Progenitor cell of endocrine pancreas (in vitro differentiated cells): Measurements from ENCODE around the gene RNF2. TPM values are rescaled to one million over a fixed set of nuclear protein-coding genes. Genes with fewer than 3 reads are reported as not detected.

Experiments
- DNase-seq: peaks from one replicate; pipeline ENCODE4 v3.0.0; 2021; ENCODE audit warnings: low spot score; ENCODE audit not compliant: unreplicated experiment
- H3K27ac Mint-ChIP-seq: 2 replicates; pipeline ENCODE4 v1.8.0; 2021; ENCODE audit warnings: mild to moderate bottlenecking, moderate library complexity, mixed read lengths
- H3K27me3 Mint-ChIP-seq: 2 replicates; pipeline ENCODE4 v1.8.0; 2021; ENCODE audit warnings: mixed read lengths
- H3K36me3 Mint-ChIP-seq: 2 replicates; pipeline ENCODE4 v1.8.0; 2022; ENCODE audit warnings: mixed read lengths; ENCODE audit not compliant: insufficient read depth
- H3K4me1 Mint-ChIP-seq: 2 replicates; pipeline ENCODE4 v1.8.0; 2021; ENCODE audit warnings: low read depth, mixed read lengths
- H3K4me3 Mint-ChIP-seq: 2 replicates; pipeline ENCODE4 v1.8.0; 2021; ENCODE audit warnings: low read depth, mild to moderate bottlenecking, moderate library complexity, mixed read lengths
- H3K9me3 Mint-ChIP-seq: 2 replicates; pipeline ENCODE4 v1.8.0; 2021; ENCODE audit warnings: low read depth, mixed read lengths
- total RNA-seq: library from RNA; stranded (reverse); gene quantifications from 2 replicates; pipeline ENCODE4 v1.2.1, GENCODE V29; 2021
- TF ChIP-seq, protein P1 (sequence below): fragments of 200-600 bp; sonication (generic); IDR thresholded peaks from one replicate; pipeline ENCODE4 v1.5.0; 2021; ENCODE audit warnings: antibody characterized with exemption, mild to moderate bottlenecking; ENCODE audit not compliant: unreplicated experiment

The RNF2 gene
- total RNA-seq, 1 donor from 2014 or later: 37.5 TPM

- Mint-ChIP-seq H3K4me1 (no peaks in the 10 kb centered on the region), H3K4me3 (no peak overlapping the region), H3K27me3 (no peaks in the 10 kb centered on the region), H3K36me3 (peaks cover 41% of the 10 kb centered on the region), H3K27ac (no peak overlapping the region), H3K9me3 (peaks cover 12% of the 10 kb centered on the region)
- TF ChIP-seq, protein P1, sequence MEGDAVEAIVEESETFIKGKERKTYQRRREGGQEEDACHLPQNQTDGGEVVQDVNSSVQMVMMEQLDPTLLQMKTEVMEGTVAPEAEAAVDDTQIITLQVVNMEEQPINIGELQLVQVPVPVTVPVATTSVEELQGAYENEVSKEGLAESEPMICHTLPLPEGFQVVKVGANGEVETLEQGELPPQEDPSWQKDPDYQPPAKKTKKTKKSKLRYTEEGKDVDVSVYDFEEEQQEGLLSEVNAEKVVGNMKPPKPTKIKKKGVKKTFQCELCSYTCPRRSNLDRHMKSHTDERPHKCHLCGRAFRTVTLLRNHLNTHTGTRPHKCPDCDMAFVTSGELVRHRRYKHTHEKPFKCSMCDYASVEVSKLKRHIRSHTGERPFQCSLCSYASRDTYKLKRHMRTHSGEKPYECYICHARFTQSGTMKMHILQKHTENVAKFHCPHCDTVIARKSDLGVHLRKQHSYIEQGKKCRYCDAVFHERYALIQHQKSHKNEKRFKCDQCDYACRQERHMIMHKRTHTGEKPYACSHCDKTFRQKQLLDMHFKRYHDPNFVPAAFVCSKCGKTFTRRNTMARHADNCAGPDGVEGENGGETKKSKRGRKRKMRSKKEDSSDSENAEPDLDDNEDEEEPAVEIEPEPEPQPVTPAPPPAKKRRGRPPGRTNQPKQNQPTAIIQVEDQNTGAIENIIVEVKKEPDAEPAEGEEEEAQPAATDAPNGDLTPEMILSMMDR: no peak
- no peak for DNase-seq
Measured at GRCh38 chr1:185132534-185132933, 87.2 kb downstream of the RNF2 start.

DNA sequence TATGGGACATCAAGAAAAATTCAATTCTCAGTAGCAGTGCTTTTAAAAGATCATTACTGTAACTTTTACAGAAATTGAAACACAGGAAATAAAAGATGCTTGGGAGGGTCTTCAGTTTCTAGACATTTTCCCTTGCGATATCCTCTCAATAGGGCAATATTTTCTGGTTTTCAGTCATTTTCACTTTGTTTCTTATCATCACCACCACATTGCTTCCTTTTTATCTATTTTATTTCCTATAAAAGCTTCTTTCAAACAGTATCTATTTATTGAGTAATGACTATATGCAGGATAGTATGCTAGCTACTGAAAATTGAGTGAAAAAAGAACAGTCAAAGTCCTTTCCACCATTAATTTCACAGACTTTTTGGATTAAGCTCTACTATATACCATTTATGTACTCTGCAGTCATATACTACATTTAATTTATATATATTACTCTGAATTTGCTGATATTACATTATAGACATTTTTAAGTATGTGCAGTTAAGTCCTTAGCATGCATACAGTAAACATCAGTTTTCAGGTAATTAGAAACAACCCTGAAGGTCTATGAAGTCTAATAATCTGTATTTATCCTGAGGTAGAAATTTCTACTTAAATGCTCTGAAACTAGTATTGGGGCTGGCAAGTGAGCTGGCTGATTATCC is 92.7 kb downstream of the RNF2 start:
- no peaks in the 10 kb centered on the region for H3K4me1 Mint-ChIP-seq
- no peak overlapping the region for H3K27ac Mint-ChIP-seq
- TF ChIP-seq, protein P1: no peak
- H3K27me3 Mint-ChIP-seq: no peaks in the 10 kb centered on the region
- H3K4me3 Mint-ChIP-seq: no peak overlapping the region
- DNase-seq: no peak
- peaks cover 33% of the 10 kb centered on the region for H3K36me3 Mint-ChIP-seq
- H3K9me3 Mint-ChIP-seq: peaks cover 4% of the 10 kb centered on the region

DNA sequence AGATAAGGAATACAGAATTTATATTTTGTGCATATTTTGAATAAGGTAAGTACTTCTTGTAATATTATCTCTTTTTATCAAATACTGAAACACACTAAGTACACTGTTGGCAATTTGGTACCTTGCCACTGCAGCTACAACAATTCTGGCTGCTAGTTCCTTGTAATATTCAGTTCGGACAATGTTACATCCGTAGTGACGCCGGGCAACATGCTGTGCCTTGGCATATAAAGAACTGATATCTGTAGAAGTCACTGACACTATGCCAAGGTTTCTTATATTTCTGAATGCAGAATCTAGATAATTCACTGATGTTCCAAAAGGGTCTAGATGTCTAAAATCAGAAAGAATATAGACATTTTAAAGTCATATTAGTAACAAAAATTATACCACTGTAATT is 93.9 kb downstream of the RNF2 start:
- H3K27me3 Mint-ChIP-seq: no peaks in the 10 kb centered on the region

GRCh38 chr1:185144233-185144632 is 98.9 kb downstream of the RNF2 start:
- Mint-ChIP-seq H3K27ac (no peak overlapping the region), H3K4me3 (no peak overlapping the region), H3K9me3 (no peaks in the 10 kb centered on the region), H3K4me1 (no peaks in the 10 kb centered on the region), H3K36me3 (peaks cover 19% of the 10 kb centered on the region), H3K27me3 (no peaks in the 10 kb centered on the region)
- TF ChIP-seq, protein P1: no peak
- no peak for DNase-seq

More for the DNA sequence above, 93.9 kb downstream of the RNF2 start:
- Mint-ChIP-seq H3K27ac (no peak overlapping the region), H3K4me3 (no peak overlapping the region), H3K4me1 (no peaks in the 10 kb centered on the region), H3K36me3 (peaks cover 23% of the 10 kb centered on the region), H3K9me3 (no peaks in the 10 kb centered on the region)
- DNase-seq: no peak
- TF ChIP-seq, protein P1: no peak

- DNase-seq: no peak
- Mint-ChIP-seq H3K36me3 (peaks cover 10% of the 10 kb centered on the region), H3K4me1 (peaks cover 21% of the 10 kb centered on the region), H3K4me3 (no peak overlapping the region), H3K27me3 (no peaks in the 10 kb centered on the region), H3K9me3 (no peaks in the 10 kb centered on the region), H3K27ac (no peak overlapping the region)
- TF ChIP-seq, protein P1: no peak
Measured at GRCh38 chr1:185151215-185151614, 105.9 kb downstream of the RNF2 start.

Other genes starting within 250 kb of the RNF2 start
- gene NIBAN1, start 71.0 kb upstream of the RNF2 start, total RNA-seq: 11.0 TPM in 2 replicates
- 23.4 and 30.6 TPM in 2 replicates for gene TRMT1L, start 111.4 kb downstream of the RNF2 start, total RNA-seq
- 10.5 and 12.6 TPM in 2 replicates for gene SWT1, start 111.6 kb downstream of the RNF2 start, total RNA-seq